ENCODE data around the gene G3BP2. TPM values are rescaled to one million over a fixed set of nuclear protein-coding genes. Genes with fewer than 3 reads are reported as not detected.
"Not testable (repeated sequence)": the region's sequence is repeated elsewhere in the genome, so short reads cannot be mapped to it uniquely, and the experiment has no call there.

Gene G3BP2
- total RNA-seq, 2 experiments from 2014 or later: 173 to 178 TPM

- no peak for DNase-seq
- CTCF ChIA-PET: interaction anchor here (0.6 to 11.1 kb wide), 2 partner anchors 17 to 23 kb away, joined by 3 to 115 read pairs; partner anchors contain the start of gene USO1
- POLR2A ChIA-PET: no interaction called here
- no peak overlapping the region for H3K27ac Mint-ChIP-seq
- no peak overlapping the region for H3K4me3 Mint-ChIP-seq
- ATAC-seq: no peak
- H3K4me1 Mint-ChIP-seq (ENCODE audit: low read depth): peaks cover 17% of the 10 kb centered on the region
- no peaks in the 10 kb centered on the region for H3K9me3 Mint-ChIP-seq (ENCODE audit: insufficient read depth)
- no peaks in the 10 kb centered on the region for H3K27me3 Mint-ChIP-seq (ENCODE audit: low read depth)
- no peaks in the 10 kb centered on the region for H3K36me3 Mint-ChIP-seq (ENCODE audit: low read depth)
These were observed 32.2 kb upstream of the G3BP2 start for GRCh38 chr4:75705198-75705977.

- peaks cover 18% of the 10 kb centered on the region for H3K4me1 Mint-ChIP-seq (ENCODE audit: low read depth)
- H3K9me3 Mint-ChIP-seq (ENCODE audit: insufficient read depth): no peaks in the 10 kb centered on the region
- no peak overlapping the region for H3K4me3 Mint-ChIP-seq
- no peaks in the 10 kb centered on the region for H3K36me3 Mint-ChIP-seq (ENCODE audit: low read depth)
- ChIA-PET POLR2A (no interaction called here), CTCF (interaction anchor here (2.8 kb wide), 1 partner anchor 20 kb away, joined by 9 read pairs; the partner anchor contains the start of gene USO1)
- no peak for DNase-seq
- H3K27me3 Mint-ChIP-seq (ENCODE audit: low read depth): no peaks in the 10 kb centered on the region
- H3K27ac Mint-ChIP-seq: no peak overlapping the region
- ATAC-seq: no peak
These were observed 29.8 kb upstream of the G3BP2 start for GRCh38 chr4:75702919-75703411.

DNA sequence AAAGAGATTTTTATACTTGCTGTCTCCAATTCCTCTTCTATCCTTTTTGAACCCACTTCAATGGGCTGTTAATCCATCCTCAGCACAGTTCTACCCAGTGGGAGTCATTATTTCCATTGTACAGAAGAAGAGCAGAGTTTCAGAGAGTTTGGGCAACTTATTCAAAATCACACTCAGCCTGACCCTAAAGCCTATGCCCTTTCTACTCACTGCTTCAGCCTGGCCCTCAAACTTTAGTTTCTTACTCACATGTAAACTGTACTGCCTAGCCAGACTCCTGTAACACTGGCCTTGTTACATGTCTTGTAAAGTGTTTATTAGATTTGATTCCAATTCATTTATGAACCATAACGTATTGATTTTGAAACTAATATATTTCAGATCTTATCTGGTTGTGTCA, 26.1 kb upstream of the G3BP2 start:
- Mint-ChIP-seq H3K4me3 (peak overlapping the region; percentile 39), H3K4me1 (ENCODE audit: low read depth) (peaks cover 40% of the 10 kb centered on the region), H3K27me3 (ENCODE audit: low read depth) (no peaks in the 10 kb centered on the region), H3K27ac (peak overlapping the region; percentile 85), H3K9me3 (ENCODE audit: insufficient read depth) (no peaks in the 10 kb centered on the region), H3K36me3 (ENCODE audit: low read depth) (peaks cover 6% of the 10 kb centered on the region)
- ChIA-PET CTCF (interaction anchor here (0.7 to 5.3 kb wide), 5 partner anchors 11 to 28 kb away, joined by 3 to 32 read pairs (median 5); partner anchors contain the start of gene USO1), POLR2A (interaction anchor here (2.8 kb wide), 1 partner anchor 26 kb away, joined by 15 read pairs; the partner anchor contains the start of gene G3BP2)
- DNase-seq (no peak), ATAC-seq (peak; percentile 42)

DNA sequence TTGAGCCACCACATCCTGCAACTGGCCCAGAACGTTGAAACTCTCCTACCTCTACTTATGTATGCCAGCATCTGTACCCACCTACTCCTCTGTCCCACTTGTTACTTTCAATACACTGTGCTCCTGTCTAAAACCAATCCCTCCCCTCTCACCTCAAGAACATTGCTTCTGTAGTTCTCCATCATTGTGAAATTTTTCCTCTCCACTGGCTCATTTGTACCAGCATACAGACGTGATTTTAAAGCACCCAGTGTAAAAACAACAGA, 25.7 kb upstream of the G3BP2 start:
- ATAC-seq (peak; percentile 38), DNase-seq (no peak)
- Mint-ChIP-seq H3K27ac (peak overlapping the region; percentile 85), H3K9me3 (ENCODE audit: insufficient read depth) (no peaks in the 10 kb centered on the region), H3K4me3 (peak overlapping the region; percentile 39), H3K36me3 (ENCODE audit: low read depth) (peaks cover 9% of the 10 kb centered on the region), H3K4me1 (ENCODE audit: low read depth) (peaks cover 40% of the 10 kb centered on the region), H3K27me3 (ENCODE audit: low read depth) (no peaks in the 10 kb centered on the region)
- ChIA-PET POLR2A (interaction anchor here (0.9 to 2.8 kb wide), 3 partner anchors 18 to 30 kb away, joined by 3 to 15 read pairs (median 3); partner anchors contain the start of gene G3BP2), CTCF (interaction anchor here (0.7 to 5.3 kb wide), 7 partner anchors 9 to 27 kb away, joined by 3 to 32 read pairs (median 5); partner anchors contain the start of genes G3BP2 and USO1)

DNA sequence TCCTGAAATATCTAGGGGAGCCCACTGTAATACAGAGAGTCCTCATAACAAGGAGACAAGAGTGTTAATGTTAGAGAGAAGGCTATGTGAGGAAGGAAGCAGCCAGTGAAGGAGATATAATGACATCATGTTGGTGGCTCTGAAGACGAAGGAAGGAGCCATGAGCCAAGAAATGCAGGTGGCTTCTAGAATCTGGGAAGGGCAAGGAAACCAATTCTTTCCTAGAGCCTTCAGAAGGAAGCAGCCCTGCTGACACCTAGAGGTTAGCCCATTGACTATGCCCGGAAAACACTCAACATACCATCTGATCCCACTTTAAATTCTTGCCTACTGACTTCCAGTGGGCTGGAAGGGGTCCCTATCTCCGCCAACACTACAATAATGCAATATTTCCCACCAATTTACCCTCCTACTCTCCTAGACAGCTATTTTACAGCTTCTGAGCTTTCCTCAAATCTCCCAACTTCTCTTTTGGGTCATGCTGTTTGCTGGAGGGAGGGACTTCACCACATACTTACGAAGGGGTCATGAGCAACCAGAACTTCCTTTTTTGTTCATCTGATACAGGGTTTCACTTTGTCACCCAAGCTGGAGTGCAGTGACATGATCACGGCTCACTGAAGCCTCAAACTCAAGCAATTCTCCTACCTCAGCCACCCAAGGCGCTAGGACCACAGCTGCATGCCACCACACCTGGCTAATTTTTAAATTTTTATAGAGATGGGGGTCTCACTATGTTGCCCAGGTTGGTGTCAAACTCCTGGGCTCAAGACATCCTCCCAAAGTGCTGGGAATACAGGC, 25.2 kb upstream of the G3BP2 start:
- peak; percentile 54 for DNase-seq
- CTCF ChIA-PET: interaction anchor here (0.7 to 5.3 kb wide), 8 partner anchors 10 to 27 kb away, joined by 3 to 32 read pairs (median 4); partner anchors contain the start of genes G3BP2 and USO1
- peak; percentile 71 for ATAC-seq
- peak overlapping the region; percentile 85 for H3K27ac Mint-ChIP-seq
- peak overlapping the region; percentile 39 for H3K4me3 Mint-ChIP-seq
- H3K9me3 Mint-ChIP-seq (ENCODE audit: insufficient read depth): no peaks in the 10 kb centered on the region
- POLR2A ChIA-PET: interaction anchor here (0.8 to 2.8 kb wide), 4 partner anchors 19 to 43 kb away, joined by 3 to 15 read pairs (median 3); partner anchors contain the start of gene G3BP2
- H3K36me3 Mint-ChIP-seq (ENCODE audit: low read depth): peaks cover 10% of the 10 kb centered on the region
- no peaks in the 10 kb centered on the region for H3K27me3 Mint-ChIP-seq (ENCODE audit: low read depth)
- peaks cover 40% of the 10 kb centered on the region for H3K4me1 Mint-ChIP-seq (ENCODE audit: low read depth)

DNA sequence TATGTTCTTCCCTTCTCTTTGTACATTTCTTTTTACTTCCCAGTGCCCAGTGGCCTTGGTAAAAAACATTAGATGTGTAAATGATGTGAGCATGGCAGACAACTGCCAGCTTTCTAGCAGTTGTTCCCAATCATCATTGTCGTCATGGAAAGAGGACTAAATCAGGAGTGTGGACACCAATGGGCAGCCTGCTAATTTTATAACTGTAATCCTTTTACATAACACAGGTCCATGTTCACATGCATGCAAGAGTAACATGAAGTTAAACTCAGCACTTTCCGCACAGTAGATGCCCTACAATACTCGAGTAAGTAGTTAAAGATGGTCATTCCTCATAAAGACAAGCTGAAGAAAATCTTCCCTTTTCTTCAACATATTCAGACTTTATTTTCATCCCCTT, 23.4 kb upstream of the G3BP2 start:
- no peak for DNase-seq
- no peak for ATAC-seq
- Mint-ChIP-seq H3K9me3 (ENCODE audit: insufficient read depth) (no peaks in the 10 kb centered on the region), H3K4me1 (ENCODE audit: low read depth) (peaks cover 40% of the 10 kb centered on the region), H3K4me3 (no peak overlapping the region), H3K36me3 (ENCODE audit: low read depth) (peaks cover 10% of the 10 kb centered on the region), H3K27me3 (ENCODE audit: low read depth) (no peaks in the 10 kb centered on the region), H3K27ac (peak overlapping the region; percentile 54)
- POLR2A ChIA-PET: interaction anchor here (1.4 to 2.8 kb wide), 4 partner anchors 14 to 182 kb away, joined by 4 to 15 read pairs (median 5); partner anchors contain the start of gene G3BP2
- CTCF ChIA-PET: interaction anchor here (1.4 to 5.3 kb wide), 4 partner anchors 12 to 27 kb away, joined by 5 to 32 read pairs (median 9); partner anchors contain the start of gene USO1

DNA sequence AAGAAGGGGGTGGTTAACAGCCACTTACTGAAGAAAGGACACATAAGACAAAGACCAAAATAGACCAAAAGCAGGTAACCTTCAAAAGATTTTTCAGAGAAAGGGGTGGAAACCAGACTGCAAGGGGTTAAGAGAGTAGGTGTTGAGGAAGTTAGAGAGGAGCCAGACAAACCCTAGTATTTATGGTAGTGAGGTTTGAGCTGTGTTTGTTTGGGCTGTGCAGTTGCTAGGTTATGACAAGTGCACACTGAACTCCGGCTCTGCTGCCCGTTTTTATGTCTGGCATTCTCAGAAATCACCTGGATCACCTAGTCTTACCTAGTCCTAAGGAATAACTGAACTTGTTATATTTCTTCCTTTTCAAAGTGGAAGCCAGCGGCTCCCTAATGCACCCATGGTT, 22.9 kb upstream of the G3BP2 start:
- peak; percentile 72 for ATAC-seq
- no peak overlapping the region for H3K4me3 Mint-ChIP-seq
- peaks cover 10% of the 10 kb centered on the region for H3K36me3 Mint-ChIP-seq (ENCODE audit: low read depth)
- ChIA-PET POLR2A (interaction anchor here (1.4 to 1.8 kb wide), 4 partner anchors 13 to 181 kb away, joined by 4 to 6 read pairs (median 5); no protein-coding TSS in a partner anchor), CTCF (interaction anchor here (1.4 to 5.3 kb wide), 4 partner anchors 12 to 27 kb away, joined by 5 to 32 read pairs (median 9); partner anchors contain the start of gene USO1)
- peak; percentile 50 for DNase-seq
- H3K4me1 Mint-ChIP-seq (ENCODE audit: low read depth): peaks cover 40% of the 10 kb centered on the region
- peak overlapping the region; percentile 54 for H3K27ac Mint-ChIP-seq
- no peaks in the 10 kb centered on the region for H3K27me3 Mint-ChIP-seq (ENCODE audit: low read depth)
- no peaks in the 10 kb centered on the region for H3K9me3 Mint-ChIP-seq (ENCODE audit: insufficient read depth)

GRCh38 chr4:75692066-75692465, 18.9 kb upstream of the G3BP2 start:
- not testable (repeated sequence) for H3K9me3 Mint-ChIP-seq (ENCODE audit: insufficient read depth); H3K27ac Mint-ChIP-seq; H3K27me3 Mint-ChIP-seq (ENCODE audit: low read depth); H3K4me3 Mint-ChIP-seq; ATAC-seq; DNase-seq
- peaks cover 29% of the 10 kb centered on the region for H3K36me3 Mint-ChIP-seq (ENCODE audit: low read depth)
- ChIA-PET CTCF (interaction anchor here (0.9 kb wide), 1 partner anchor 21 kb away, joined by 3 read pairs; no protein-coding TSS in a partner anchor), POLR2A (interaction anchor here (0.5 to 1.1 kb wide), 2 partner anchors 20 to 136 kb away, joined by 3 read pairs; no protein-coding TSS in a partner anchor)
- peaks cover 33% of the 10 kb centered on the region for H3K4me1 Mint-ChIP-seq (ENCODE audit: low read depth)

DNA sequence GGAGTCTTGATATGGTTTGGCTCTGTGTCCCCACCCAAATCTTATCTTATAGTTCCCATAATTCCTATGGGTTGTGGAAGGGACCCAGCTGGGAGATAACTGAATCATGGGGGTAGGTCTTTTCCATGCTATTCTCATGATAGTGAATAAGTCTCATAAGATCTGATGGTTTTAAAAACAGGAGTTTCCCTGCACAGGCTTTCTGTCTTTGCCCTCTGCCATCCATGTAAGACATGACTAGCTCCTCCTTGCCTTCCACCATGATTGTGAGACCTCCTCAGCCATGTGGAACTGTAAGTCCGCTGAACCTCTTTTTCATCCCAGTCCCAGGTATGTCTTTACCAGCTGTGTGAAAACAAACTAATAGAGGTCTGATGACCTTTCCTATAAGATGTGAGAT, 13.9 kb upstream of the G3BP2 start:
- CTCF ChIA-PET: interaction anchor here (1.6 to 2.1 kb wide), 3 partner anchors 11 to 37 kb away, joined by 4 to 9 read pairs (median 4); partner anchors contain the start of gene USO1
- H3K4me3 Mint-ChIP-seq; DNase-seq; H3K9me3 Mint-ChIP-seq (ENCODE audit: insufficient read depth); H3K27me3 Mint-ChIP-seq (ENCODE audit: low read depth); ATAC-seq: not testable (repeated sequence)
- POLR2A ChIA-PET: interaction anchor here (1.1 to 2.2 kb wide), 2 partner anchors 13 to 19 kb away, joined by 3 to 8 read pairs; no protein-coding TSS in a partner anchor
- Mint-ChIP-seq H3K27ac (peak overlapping the region; percentile 63), H3K4me1 (ENCODE audit: low read depth) (peaks cover 40% of the 10 kb centered on the region), H3K36me3 (ENCODE audit: low read depth) (peaks cover 23% of the 10 kb centered on the region)

DNA sequence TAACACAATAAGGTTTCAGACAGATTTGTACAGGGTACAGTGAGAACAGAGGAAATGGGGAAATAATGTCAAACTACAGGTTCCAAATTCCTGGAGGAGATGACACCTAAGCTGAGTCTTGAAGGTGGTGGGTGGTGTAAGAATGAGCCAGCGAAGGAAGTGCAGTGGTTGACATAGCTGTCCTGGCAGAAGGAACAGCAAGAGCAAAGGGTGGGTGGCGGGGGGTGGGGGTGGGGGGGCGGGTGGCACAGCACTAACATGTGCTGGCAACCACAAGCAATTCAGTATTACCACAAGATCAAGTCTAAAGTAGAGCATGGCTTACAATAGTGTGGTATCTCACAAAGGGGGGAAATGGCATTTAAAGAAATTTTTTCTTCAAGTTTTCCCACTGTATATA, 13.1 kb upstream of the G3BP2 start:
- no peak overlapping the region for H3K4me3 Mint-ChIP-seq
- CTCF ChIA-PET: interaction anchor here (1.6 to 2.1 kb wide), 3 partner anchors 12 to 38 kb away, joined by 4 to 9 read pairs (median 4); partner anchors contain the start of gene USO1

More for the DNA sequence above, 13.1 kb upstream of the G3BP2 start:
- Mint-ChIP-seq H3K36me3 (ENCODE audit: low read depth) (peaks cover 23% of the 10 kb centered on the region), H3K4me1 (ENCODE audit: low read depth) (peaks cover 43% of the 10 kb centered on the region), H3K9me3 (ENCODE audit: insufficient read depth) (no peaks in the 10 kb centered on the region), H3K27me3 (ENCODE audit: low read depth) (no peaks in the 10 kb centered on the region), H3K27ac (peak overlapping the region; percentile 72)
- POLR2A ChIA-PET: interaction anchor here (2.2 to 5.4 kb wide), 2 partner anchors 14 to 18 kb away, joined by 8 to 52 read pairs; partner anchors contain the start of gene G3BP2
- ATAC-seq: peak; percentile 50
- DNase-seq: peak; percentile 31

Data from activated CD8-positive, alpha-beta T cell treated with anti-CD3 and anti-CD28 coated beads, Interleukin-2, amount 10 ng/mL, durations not matched to agents 7 days and 5 days (primary cell).